ENCODE measurements around the gene EZH1.
"Not testable (repeated sequence)": the region's sequence is repeated elsewhere in the genome, so short reads cannot be mapped to it uniquely, and the experiment has no call there.

EZH1 gene

GRCh38 chr17:42676424-42677011 lies 68.3 kb downstream of the EZH1 start, which contains the start of gene PLEKHH3:
TSS of gene PLEKHH3 (minus strand) at chr17:42676994. CDS start at chr17:42676563, 431 bp downstream.
- peaks cover 33% of the 10 kb centered on the region for H3K4me1 Mint-ChIP-seq (ENCODE audit: low read depth)
- H3K36me3 Mint-ChIP-seq (ENCODE audit: low read depth): peaks cover 5% of the 10 kb centered on the region
- no peaks in the 10 kb centered on the region for H3K9me3 Mint-ChIP-seq
- peak within 1 kb of the TSS; percentile 92 for H3K4me3 Mint-ChIP-seq
- peak within 1 kb of the TSS; percentile 88 for H3K27ac Mint-ChIP-seq
- peaks cover 40% of the 10 kb centered on the region for H3K27me3 Mint-ChIP-seq (ENCODE audit: low read depth)

- H3K27ac Mint-ChIP-seq: no peak overlapping the region
- H3K4me3 Mint-ChIP-seq: peak overlapping the region; percentile 69
- peaks cover 31% of the 10 kb centered on the region for H3K4me1 Mint-ChIP-seq (ENCODE audit: low read depth)
- peaks cover 42% of the 10 kb centered on the region for H3K27me3 Mint-ChIP-seq (ENCODE audit: low read depth)
- H3K9me3 Mint-ChIP-seq: no peaks in the 10 kb centered on the region
- H3K36me3 Mint-ChIP-seq (ENCODE audit: low read depth): peaks cover 3% of the 10 kb centered on the region
These were observed 68.8 kb downstream of the EZH1 start for GRCh38 chr17:42675965-42676423.

GRCh38 chr17:42675348-42675964 lies 69.4 kb downstream of the EZH1 start:
- Mint-ChIP-seq H3K4me3 (no peak overlapping the region), H3K36me3 (ENCODE audit: low read depth) (peaks cover 3% of the 10 kb centered on the region), H3K9me3 (no peaks in the 10 kb centered on the region), H3K27ac (no peak overlapping the region), H3K4me1 (ENCODE audit: low read depth) (peaks cover 29% of the 10 kb centered on the region), H3K27me3 (ENCODE audit: low read depth) (peaks cover 47% of the 10 kb centered on the region)

GRCh38 chr17:42674755-42675347 lies 70.0 kb downstream of the EZH1 start:
- Mint-ChIP-seq H3K4me1 (ENCODE audit: low read depth) (peaks cover 29% of the 10 kb centered on the region), H3K27me3 (ENCODE audit: low read depth) (peaks cover 50% of the 10 kb centered on the region), H3K36me3 (ENCODE audit: low read depth) (peaks cover 3% of the 10 kb centered on the region), H3K9me3 (no peaks in the 10 kb centered on the region), H3K27ac (no peak overlapping the region), H3K4me3 (no peak overlapping the region)

GRCh38 chr17:42673885-42674754 lies 70.7 kb downstream of the EZH1 start:
- H3K27me3 Mint-ChIP-seq (ENCODE audit: low read depth): peaks cover 56% of the 10 kb centered on the region
- peaks cover 25% of the 10 kb centered on the region for H3K4me1 Mint-ChIP-seq (ENCODE audit: low read depth)
- H3K9me3 Mint-ChIP-seq: no peaks in the 10 kb centered on the region
- peaks cover 8% of the 10 kb centered on the region for H3K36me3 Mint-ChIP-seq (ENCODE audit: low read depth)
- peak overlapping the region; percentile 48 for H3K4me3 Mint-ChIP-seq
- H3K27ac Mint-ChIP-seq: no peak overlapping the region

- Mint-ChIP-seq H3K27ac (no peak overlapping the region), H3K36me3 (ENCODE audit: low read depth) (peaks cover 9% of the 10 kb centered on the region), H3K4me1 (ENCODE audit: low read depth) (peaks cover 22% of the 10 kb centered on the region), H3K27me3 (ENCODE audit: low read depth) (peaks cover 61% of the 10 kb centered on the region), H3K9me3 (no peaks in the 10 kb centered on the region), H3K4me3 (no peak overlapping the region)
These were observed 71.5 kb downstream of the EZH1 start for GRCh38 chr17:42673266-42673884.

GRCh38 chr17:42672038-42672437 lies 72.8 kb downstream of the EZH1 start:
- Mint-ChIP-seq H3K9me3 (no peaks in the 10 kb centered on the region), H3K4me1 (ENCODE audit: low read depth) (peaks cover 15% of the 10 kb centered on the region), H3K27me3 (ENCODE audit: low read depth) (peaks cover 62% of the 10 kb centered on the region), H3K36me3 (ENCODE audit: low read depth) (peaks cover 9% of the 10 kb centered on the region), H3K27ac (no peak overlapping the region), H3K4me3 (no peak overlapping the region)

GRCh38 chr17:42670789-42671657 lies 73.8 kb downstream of the EZH1 start:
- H3K27ac Mint-ChIP-seq: peak overlapping the region; percentile 46
- peaks cover 14% of the 10 kb centered on the region for H3K4me1 Mint-ChIP-seq (ENCODE audit: low read depth)
- H3K36me3 Mint-ChIP-seq (ENCODE audit: low read depth): peaks cover 9% of the 10 kb centered on the region
- peak overlapping the region; percentile 78 for H3K4me3 Mint-ChIP-seq
- peaks cover 55% of the 10 kb centered on the region for H3K27me3 Mint-ChIP-seq (ENCODE audit: low read depth)
- H3K9me3 Mint-ChIP-seq: no peaks in the 10 kb centered on the region

GRCh38 chr17:42669977-42670788 lies 74.7 kb downstream of the EZH1 start:
- no peaks in the 10 kb centered on the region for H3K9me3 Mint-ChIP-seq
- no peak overlapping the region for H3K27ac Mint-ChIP-seq
- H3K36me3 Mint-ChIP-seq (ENCODE audit: low read depth): peaks cover 9% of the 10 kb centered on the region
- peak overlapping the region; percentile 78 for H3K4me3 Mint-ChIP-seq
- H3K4me1 Mint-ChIP-seq (ENCODE audit: low read depth): peaks cover 14% of the 10 kb centered on the region
- peaks cover 54% of the 10 kb centered on the region for H3K27me3 Mint-ChIP-seq (ENCODE audit: low read depth)

GRCh38 chr17:42669705-42669976 lies 75.2 kb downstream of the EZH1 start:
- H3K9me3 Mint-ChIP-seq: no peaks in the 10 kb centered on the region
- no peak overlapping the region for H3K4me3 Mint-ChIP-seq
- peaks cover 9% of the 10 kb centered on the region for H3K36me3 Mint-ChIP-seq (ENCODE audit: low read depth)
- peaks cover 49% of the 10 kb centered on the region for H3K27me3 Mint-ChIP-seq (ENCODE audit: low read depth)
- no peak overlapping the region for H3K27ac Mint-ChIP-seq
- peaks cover 12% of the 10 kb centered on the region for H3K4me1 Mint-ChIP-seq (ENCODE audit: low read depth)

- peaks cover 7% of the 10 kb centered on the region for H3K4me1 Mint-ChIP-seq (ENCODE audit: low read depth)
These were observed 77.5 kb downstream of the EZH1 start for GRCh38 chr17:42667088-42667951.

GRCh38 chr17:42666126-42666525 lies 78.7 kb downstream of the EZH1 start:
- not testable (repeated sequence) for H3K4me1 Mint-ChIP-seq (ENCODE audit: low read depth); H3K27ac Mint-ChIP-seq; H3K4me3 Mint-ChIP-seq; H3K36me3 Mint-ChIP-seq (ENCODE audit: low read depth); H3K9me3 Mint-ChIP-seq
- H3K27me3 Mint-ChIP-seq (ENCODE audit: low read depth): peaks cover 23% of the 10 kb centered on the region

More at GRCh38 chr17:42667088-42667951, 77.5 kb downstream of the EZH1 start:
- Mint-ChIP-seq H3K36me3 (ENCODE audit: low read depth) (peaks cover 11% of the 10 kb centered on the region), H3K9me3 (no peaks in the 10 kb centered on the region), H3K27me3 (ENCODE audit: low read depth) (peaks cover 32% of the 10 kb centered on the region), H3K27ac (no peak overlapping the region), H3K4me3 (no peak overlapping the region)
